MM.1S (cell line): ENCODE data around the gene MDM1.

ENCODE experiments used
- EZH2 ChIP-seq: fragments of 300-600 bp; sonication (generic); optimal IDR thresholded peaks from 2 replicates; pipeline ENCODE3; 2017; ENCODE audit warnings: low read depth, mild to moderate bottlenecking, antibody characterized with exemption, low read length, mixed read lengths
- EZH2phosphoT487 ChIP-seq: fragments of 300-600 bp; sonication (generic); IDR thresholded peaks from 2 replicates; pipeline ENCODE4 v1.6.1; 2018; ENCODE audit warnings: antibody characterized with exemption, low read length
- TF ChIP-seq, protein P1 (sequence below): fragments of 300-600 bp; sonication (generic); IDR thresholded peaks from 2 replicates; pipeline ENCODE4 v1.5.1; 2016; ENCODE audit warnings: antibody characterized with exemption, low read length, mixed read lengths

DNA sequence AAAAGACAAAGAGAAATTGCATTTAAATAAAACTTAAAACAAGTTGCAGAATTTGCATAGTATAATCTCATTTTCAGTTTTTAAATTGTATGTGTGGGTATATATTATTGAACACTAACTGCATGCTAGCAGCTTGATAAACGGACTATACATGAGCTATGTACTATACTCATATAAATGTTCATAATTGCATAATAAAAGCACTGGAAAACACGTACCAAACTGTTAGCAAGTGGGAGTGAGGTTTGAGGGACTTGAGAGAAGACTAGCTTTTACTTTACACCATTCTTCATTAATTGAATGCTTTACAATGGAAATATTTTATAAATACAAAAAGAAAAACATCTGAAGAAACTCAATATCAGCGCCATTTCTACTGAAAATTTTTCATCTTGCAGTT lies 32.2 kb upstream of the MDM1 start:
- TF ChIP-seq, protein P1, sequence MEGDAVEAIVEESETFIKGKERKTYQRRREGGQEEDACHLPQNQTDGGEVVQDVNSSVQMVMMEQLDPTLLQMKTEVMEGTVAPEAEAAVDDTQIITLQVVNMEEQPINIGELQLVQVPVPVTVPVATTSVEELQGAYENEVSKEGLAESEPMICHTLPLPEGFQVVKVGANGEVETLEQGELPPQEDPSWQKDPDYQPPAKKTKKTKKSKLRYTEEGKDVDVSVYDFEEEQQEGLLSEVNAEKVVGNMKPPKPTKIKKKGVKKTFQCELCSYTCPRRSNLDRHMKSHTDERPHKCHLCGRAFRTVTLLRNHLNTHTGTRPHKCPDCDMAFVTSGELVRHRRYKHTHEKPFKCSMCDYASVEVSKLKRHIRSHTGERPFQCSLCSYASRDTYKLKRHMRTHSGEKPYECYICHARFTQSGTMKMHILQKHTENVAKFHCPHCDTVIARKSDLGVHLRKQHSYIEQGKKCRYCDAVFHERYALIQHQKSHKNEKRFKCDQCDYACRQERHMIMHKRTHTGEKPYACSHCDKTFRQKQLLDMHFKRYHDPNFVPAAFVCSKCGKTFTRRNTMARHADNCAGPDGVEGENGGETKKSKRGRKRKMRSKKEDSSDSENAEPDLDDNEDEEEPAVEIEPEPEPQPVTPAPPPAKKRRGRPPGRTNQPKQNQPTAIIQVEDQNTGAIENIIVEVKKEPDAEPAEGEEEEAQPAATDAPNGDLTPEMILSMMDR = no peak
- TF ChIP-seq EZH2phosphoT487 (no peak), EZH2 (no peak)
